IMR-90 (cell line): Measurements from ENCODE around the gene CASZ1. TPM values are rescaled to one million over a fixed set of nuclear protein-coding genes. Genes with fewer than 3 reads are reported as not detected.
A peak's percentile ranks its signal among the peaks of the same experiment; 100 is the strongest.

Source experiments
- CHD1 ChIP-seq: IDR thresholded peaks from 2 replicates; pipeline ENCODE4 v1.6.1; 2012; ENCODE audit warnings: low read depth, low read length, improper control_type of control experiment
- MAZ ChIP-seq: IDR thresholded peaks from 2 replicates; pipeline ENCODE4 v1.6.1; 2012; ENCODE audit warnings: low read depth, mild to moderate bottlenecking, low read length, improper control_type of control experiment, moderate library complexity, borderline replicate concordance
- NFE2L2 ChIP-seq: fragments of 150-350 bp; IDR thresholded peaks from 2 replicates; pipeline ENCODE4 v1.6.1; 2016; ENCODE audit warnings: low read depth, mild to moderate bottlenecking, low read length
- RFX5 ChIP-seq: IDR thresholded peaks from 2 replicates; pipeline ENCODE4 v1.8.0; 2012; ENCODE audit warnings: low read depth, mild to moderate bottlenecking, low read length, moderate library complexity
- polyA plus RNA-seq, 3 experiments: library from polyadenylated mRNA; depleted of rRNA; stranded (reverse); fragments of >200 nt; gene quantifications; 2 replicates each; pipeline ENCODE4 v1.2.3, GENCODE V29; 2012; ENCODE audit warnings: low replicate concordance in 1 of 3
- total RNA-seq: library from RNA; depleted of rRNA; stranded (reverse); fragments of >200 nt; gene quantifications from 2 replicates; pipeline ENCODE4 v1.2.3, GENCODE V29; 2012
- TF ChIP-seq, protein P1 (sequence below): fragments of 150-350 bp; IDR thresholded peaks from 2 replicates; pipeline ENCODE4 v1.6.1; 2017; ENCODE audit warnings: mild to moderate bottlenecking, antibody characterized with exemption, low read length, low read depth
- TF ChIP-seq, protein P2 (sequence below): fragments of 150-350 bp; IDR thresholded peaks from 2 replicates; pipeline ENCODE4 v1.6.1; 2016; ENCODE audit warnings: low read depth, mild to moderate bottlenecking, low read length, moderate library complexity, borderline replicate concordance

The CASZ1 gene
- total and polyA plus RNA-seq, 2 of the 4 experiments (the other 2 are of a cell fraction) = 0.18 to 0.24 TPM

DNA sequence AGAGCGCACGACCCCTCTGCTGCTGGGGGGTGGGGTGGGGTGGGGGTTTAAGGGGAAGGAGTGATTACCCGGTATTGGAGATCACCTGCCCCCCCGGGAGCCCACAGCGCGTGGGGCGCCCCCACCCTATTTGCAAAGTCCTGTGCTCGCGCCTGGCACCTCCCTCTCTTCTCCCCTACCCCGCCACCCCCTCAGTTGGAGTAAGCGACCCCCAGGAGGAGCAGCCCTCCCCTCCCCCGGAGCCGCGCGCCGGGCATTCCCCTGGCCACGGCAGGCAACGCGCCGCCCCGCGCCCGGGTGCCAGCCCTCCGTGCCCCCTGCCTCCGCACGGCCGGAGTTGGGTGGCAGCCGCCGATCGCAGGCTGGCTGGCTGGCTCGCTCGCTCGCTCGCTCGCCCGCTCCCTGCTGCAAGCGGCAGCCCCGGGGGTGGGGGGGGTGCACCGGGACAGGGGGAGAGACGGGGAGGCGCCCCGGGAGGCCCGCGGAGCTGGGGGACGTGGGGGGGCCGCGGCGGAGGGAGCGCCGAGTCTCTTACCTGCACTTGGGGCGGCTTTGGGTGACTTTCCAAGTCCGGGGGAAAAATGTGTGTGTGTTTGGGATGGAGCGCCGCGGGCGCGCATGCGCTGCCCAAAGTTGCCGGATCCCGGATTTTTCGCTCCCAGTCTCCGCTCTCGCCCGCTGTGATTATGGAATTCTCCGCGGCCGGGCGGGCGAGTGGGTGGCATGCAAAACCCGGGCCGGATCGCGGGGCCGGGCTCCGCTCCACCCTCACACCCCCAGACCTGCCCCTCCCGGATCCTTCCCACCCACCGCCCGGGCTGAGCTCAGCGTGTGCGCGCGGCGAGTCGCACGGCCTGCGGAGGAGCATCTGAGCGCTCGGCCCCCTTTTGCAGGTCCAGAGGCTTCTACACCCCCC, at the start of gene CASZ1 (continued):
- TF ChIP-seq RFX5 (peak; percentile 47; the same call in 1 of the 2 replicates), MAZ (peak; percentile 85; the same call in 1 of the 2 replicates), NFE2L2 (no peak), CHD1 (no peak)
- TF ChIP-seq, protein P1, sequence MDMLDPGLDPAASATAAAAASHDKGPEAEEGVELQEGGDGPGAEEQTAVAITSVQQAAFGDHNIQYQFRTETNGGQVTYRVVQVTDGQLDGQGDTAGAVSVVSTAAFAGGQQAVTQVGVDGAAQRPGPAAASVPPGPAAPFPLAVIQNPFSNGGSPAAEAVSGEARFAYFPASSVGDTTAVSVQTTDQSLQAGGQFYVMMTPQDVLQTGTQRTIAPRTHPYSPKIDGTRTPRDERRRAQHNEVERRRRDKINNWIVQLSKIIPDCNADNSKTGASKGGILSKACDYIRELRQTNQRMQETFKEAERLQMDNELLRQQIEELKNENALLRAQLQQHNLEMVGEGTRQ = no peak
- TF ChIP-seq, protein P2, sequence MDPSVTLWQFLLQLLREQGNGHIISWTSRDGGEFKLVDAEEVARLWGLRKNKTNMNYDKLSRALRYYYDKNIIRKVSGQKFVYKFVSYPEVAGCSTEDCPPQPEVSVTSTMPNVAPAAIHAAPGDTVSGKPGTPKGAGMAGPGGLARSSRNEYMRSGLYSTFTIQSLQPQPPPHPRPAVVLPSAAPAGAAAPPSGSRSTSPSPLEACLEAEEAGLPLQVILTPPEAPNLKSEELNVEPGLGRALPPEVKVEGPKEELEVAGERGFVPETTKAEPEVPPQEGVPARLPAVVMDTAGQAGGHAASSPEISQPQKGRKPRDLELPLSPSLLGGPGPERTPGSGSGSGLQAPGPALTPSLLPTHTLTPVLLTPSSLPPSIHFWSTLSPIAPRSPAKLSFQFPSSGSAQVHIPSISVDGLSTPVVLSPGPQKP = no peak
